Stimulated activated CD8-positive, alpha-beta memory T cell treated with anti-CD3 and anti-CD28 coated beads, Interleukin-12 subunit alpha, Interleukin-12 subunit beta, amount 100 ng/mL, for 24 hours (primary cell): ENCODE data around the gene KBTBD6.
"Not testable (repeated sequence)": the region's sequence is repeated elsewhere in the genome, so short reads cannot be mapped to it uniquely, and the experiment has no call there.

ENCODE experiments used
- DNase-seq: peaks from one replicate; pipeline ENCODE4 v3.0.0-alpha.2; 2020; ENCODE audit errors: extremely low read depth

KBTBD6 gene

GRCh38 chr13:41133951-41134350 lies 1.3 kb upstream of the KBTBD6 start:
- no peak for DNase-seq

GRCh38 chr13:41131660-41132511 lies 716 bp downstream of the KBTBD6 start:
- not testable (repeated sequence) for DNase-seq

GRCh38 chr13:41131189-41131588 lies 1.4 kb downstream of the KBTBD6 start:
- DNase-seq = not testable (repeated sequence)

- DNase-seq = no peak
Observed at GRCh38 chr13:41130356-41130755, 2.2 kb downstream of the KBTBD6 start.

- no peak for DNase-seq
Observed at GRCh38 chr13:41127701-41128100, 4.9 kb downstream of the KBTBD6 start.

GRCh38 chr13:41122838-41123237 lies 9.8 kb downstream of the KBTBD6 start:
- no peak for DNase-seq

GRCh38 chr13:41117869-41118268 lies 14.7 kb downstream of the KBTBD6 start:
- DNase-seq = no peak

GRCh38 chr13:41111454-41111853 lies 21.1 kb downstream of the KBTBD6 start:
- DNase-seq = no peak

GRCh38 chr13:41107584-41108014 lies 25.0 kb downstream of the KBTBD6 start:
- DNase-seq = no peak

- no peak for DNase-seq
Observed at GRCh38 chr13:41107104-41107571, 25.5 kb downstream of the KBTBD6 start.

GRCh38 chr13:41099986-41100385 lies 32.6 kb downstream of the KBTBD6 start:
- no peak for DNase-seq

- DNase-seq = no peak
Observed at GRCh38 chr13:41098761-41099160, 33.8 kb downstream of the KBTBD6 start.

GRCh38 chr13:41095681-41096080 lies 36.9 kb downstream of the KBTBD6 start:
- DNase-seq = not testable (repeated sequence)

GRCh38 chr13:41085961-41086585 lies 46.5 kb downstream of the KBTBD6 start:
- DNase-seq = no peak

GRCh38 chr13:41079725-41080124 lies 52.9 kb downstream of the KBTBD6 start:
- no peak for DNase-seq
